K562 (cell line): Measurements from ENCODE around the gene RNF212B. TPM values are rescaled to one million over a fixed set of nuclear protein-coding genes. Genes with fewer than 3 reads are reported as not detected.

Experiments
- CREM ChIP-seq: IDR thresholded peaks from 2 replicates; pipeline ENCODE4 v1.6.1; 2014; ENCODE audit warnings: antibody characterized with exemption, low read depth
- CTBP1 ChIP-seq: fragments of 450-650 bp; IDR thresholded peaks from 2 replicates; pipeline ENCODE4 v1.6.1; 2016; ENCODE audit warnings: borderline replicate concordance
- E2F3 ChIP-seq: fragments of 250-450 bp; sonication (Bioruptor Pico); IDR thresholded peaks from 2 replicates; pipeline ENCODE4 v1.4.0; 2020; ENCODE audit warnings: mild to moderate bottlenecking
- ETV5 ChIP-seq: sonication (generic); formaldehyde crosslinking; IDR thresholded peaks from 2 replicates; pipeline ENCODE4 v1.4.0; 2020; ENCODE audit warnings: low read depth, mild to moderate bottlenecking, missing genetic modification reagents
- FOXP1 ChIP-seq: sonication (generic); formaldehyde crosslinking; IDR thresholded peaks from 2 replicates; pipeline ENCODE4 v1.8.0; 2022; ENCODE audit warnings: mild to moderate bottlenecking, missing genetic modification reagents
- HINFP ChIP-seq: fragments of 450-650 bp; conservative IDR thresholded peaks from 2 replicates; pipeline ENCODE4 v1.6.1; 2016; ENCODE audit warnings: missing genetic modification characterization, low read depth, mild to moderate bottlenecking, control low read depth, missing compliant biosample characterization
- MYNN ChIP-seq, 2 experiments: sonication (generic); formaldehyde crosslinking in 1 of 2; IDR thresholded peaks; 2 replicates each; pipeline versions ENCODE4 v1.5.0 to v1.6.1; 2016 to 2020; ENCODE audit warnings: antibody characterized with exemption in 1 of 2, missing genetic modification reagents in 1 of 2
- NR2C2 ChIP-seq, 2 experiments: fragments of 200-800 bp in 1 of 2; sonication (Bioruptor generic) in 1 of 2; sonication (generic) in 1 of 2; formaldehyde crosslinking in 1 of 2; IDR thresholded peaks; 2 replicates each; pipeline versions ENCODE4 v1.6.1 to v1.8.0; 2016 to 2022; ENCODE audit warnings: mild to moderate bottlenecking in 1 of 2, missing compliant biosample characterization in 1 of 2, missing genetic modification characterization in 1 of 2, missing genetic modification reagents in 1 of 2
- PML ChIP-seq: IDR thresholded peaks from 2 replicates; pipeline ENCODE4 v1.6.1; 2012; ENCODE audit warnings: low read length, inconsistent platforms
- PREB ChIP-seq: sonication (generic); formaldehyde crosslinking; IDR thresholded peaks from 2 replicates; pipeline ENCODE4 v1.8.1; 2023; ENCODE audit warnings: mild to moderate bottlenecking, missing genetic modification reagents
- SMAD3 ChIP-seq: fragments of 450-650 bp; formaldehyde crosslinking; conservative IDR thresholded peaks from 2 replicates; pipeline ENCODE4 v1.4.0; 2020; ENCODE audit warnings: mild to moderate bottlenecking
- USF1 ChIP-seq: sonication (generic); formaldehyde crosslinking; IDR thresholded peaks from 2 replicates; pipeline ENCODE4 v1.9.0; 2022; ENCODE audit warnings: mild to moderate bottlenecking, missing genetic modification reagents
- ZEB2 ChIP-seq: fragments of 450-650 bp; IDR thresholded peaks from 2 replicates; pipeline ENCODE4 v1.6.1; 2016
- ZNF436 ChIP-seq: fragments of 250-450, 450-650 bp; sonication (Bioruptor Pico); formaldehyde crosslinking; IDR thresholded peaks from 2 replicates; pipeline ENCODE4 v1.7.0; 2020; ENCODE audit warnings: mild to moderate bottlenecking
- ZNF778 ChIP-seq: fragments of 450-650 bp; formaldehyde crosslinking; IDR thresholded peaks from 2 replicates; pipeline ENCODE4 v1.4.0; 2020; ENCODE audit warnings: mild to moderate bottlenecking, moderate library complexity
- polyA plus RNA-seq, 8 experiments: library from polyadenylated mRNA; depleted of rRNA in 4 of 8; stranded (reverse) in 5 of 8; unstranded in 3 of 8; fragments of >200 nt; fragmentation: Nextera tagmentation in 2 of 8; fragmentation: Illumina TruSeq in 1 of 8; extraction: Ambion mirVana in 2 of 8; extraction: Trizol in 1 of 8; gene quantifications; 2 replicates each; pipeline versions ENCODE4 v1.2.1 to v1.2.3, GENCODE V29; 2011 to 2014; ENCODE audit warnings: inconsistent platforms in 1 of 8, missing spikeins in 1 of 8
- total RNA-seq, 7 experiments: library from RNA; depleted of rRNA in 6 of 7; stranded (reverse); fragments of >200 nt in 6 of 7; fragmentation: Illumina TruSeq in 2 of 7; extraction: Trizol in 2 of 7; gene quantifications; 2 replicates each; pipeline versions ENCODE4 v1.2.1 to v1.2.3, GENCODE V29; 2011 to 2021; ENCODE audit warnings: low replicate concordance in 1 of 7

The RNF212B gene
- total and polyA plus RNA-seq, 9 of the 15 experiments (the other 6 are each of a cell fraction or from before 2014, with no cell fraction given), result 0.15 to 0.43 (median 0.27) TPM; not detected in 3

- no peak for TF ChIP-seq ETV5 (CRISPR knock-in tag)
- TF ChIP-seq E2F3, result no peak
- peak; percentile 69; the same call in 1 of the 2 replicates for TF ChIP-seq CREM
- TF ChIP-seq ZNF778 (CRISPR knock-in tag), result no peak
- no peak for TF ChIP-seq ZEB2
- no peak for TF ChIP-seq NR2C2 (CRISPR knock-in tag; IDR thresholded peaks at IDR 0.05)
- peak; percentile 86 for TF ChIP-seq NR2C2 (tag; IDR thresholded peaks at IDR 0.05)
- no peak for TF ChIP-seq PREB (CRISPR knock-in tag)
- no peak; the same call in 1 of the 2 replicates for TF ChIP-seq MYNN (IDR thresholded peaks at IDR 0.05)
- no peak for TF ChIP-seq MYNN (CRISPR knock-in tag; IDR thresholded peaks at IDR 0.05)
- TF ChIP-seq PML, result 0 out of 2 replicates have a peak, but pooled peaks have one; percentile 22
- no peak for TF ChIP-seq ZNF436 (CRISPR knock-in tag)
- no peak for TF ChIP-seq FOXP1
- peak; percentile 86; the same call in 1 of the 2 replicates for TF ChIP-seq CTBP1
- no peak for TF ChIP-seq SMAD3 (CRISPR knock-in tag)
- no peak for TF ChIP-seq HINFP
- TF ChIP-seq USF1 (CRISPR knock-in tag), result peak; percentile 65
Measured at GRCh38 chr14:23286020-23286901, 48.5 kb downstream of the RNF212B start, which contains the start of gene HOMEZ (continued).
